AG04449 (cell line): Measurements from ENCODE around the gene SEC14L1.

ENCODE experiments used
- CTCF ChIA-PET: fragments of 350-600 bp; formaldehyde crosslinking; extraction: SDS; loops from one replicate; lab custom pipeline; 2021; ENCODE audit warnings: antibody characterized with exemption; lab: Yijun Ruan, JAX
- POLR2A ChIA-PET: fragments of 400-600, 350-600 bp; formaldehyde crosslinking; extraction: SDS; loops from one replicate; lab custom pipeline; 2020; ENCODE audit warnings: antibody characterized with exemption, inconsistent platforms; lab: Yijun Ruan, JAX
- DNase-seq: peaks from one replicate; pipeline ENCODE4 v3.0.0-alpha.2; 2010; ENCODE audit warnings: low read depth, low spot score
- H3K4me3 ChIP-seq: 2 replicates; pipeline ENCODE4 v1.5.1; 2011; ENCODE audit warnings: low read depth, mild to moderate bottlenecking, control low read depth, low read length
- TF ChIP-seq, protein P1 (sequence below): IDR thresholded peaks from one replicate; pipeline ENCODE4 v1.5.1; 2011; ENCODE audit warnings: mild to moderate bottlenecking, moderate library complexity, low read length, control low read depth, inconsistent platforms; ENCODE audit not compliant: insufficient read depth; ENCODE audit errors: missing control alignments

Gene SEC14L1

DNA sequence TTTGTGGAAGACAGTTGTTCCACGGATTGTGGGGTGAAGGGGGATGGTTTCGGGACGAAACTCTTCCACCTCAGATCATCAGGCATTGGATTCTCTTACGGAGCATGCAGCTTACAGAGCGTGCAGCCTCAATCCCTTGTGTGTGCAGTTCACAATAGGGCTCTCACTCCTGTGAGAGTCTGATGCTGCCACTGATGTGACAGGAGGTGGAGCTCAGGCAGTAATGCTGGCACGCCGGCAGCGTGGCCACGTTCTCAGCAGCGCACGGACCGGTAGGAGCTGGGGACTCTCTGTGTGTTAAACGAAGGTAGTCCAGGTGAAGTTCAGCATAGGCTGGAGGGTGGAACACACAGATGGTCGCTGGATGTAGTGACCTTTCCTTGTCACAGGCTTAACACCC lies 37.8 kb downstream of the SEC14L1 start:
- no peak overlapping the region for H3K4me3 ChIP-seq
- TF ChIP-seq, protein P1, sequence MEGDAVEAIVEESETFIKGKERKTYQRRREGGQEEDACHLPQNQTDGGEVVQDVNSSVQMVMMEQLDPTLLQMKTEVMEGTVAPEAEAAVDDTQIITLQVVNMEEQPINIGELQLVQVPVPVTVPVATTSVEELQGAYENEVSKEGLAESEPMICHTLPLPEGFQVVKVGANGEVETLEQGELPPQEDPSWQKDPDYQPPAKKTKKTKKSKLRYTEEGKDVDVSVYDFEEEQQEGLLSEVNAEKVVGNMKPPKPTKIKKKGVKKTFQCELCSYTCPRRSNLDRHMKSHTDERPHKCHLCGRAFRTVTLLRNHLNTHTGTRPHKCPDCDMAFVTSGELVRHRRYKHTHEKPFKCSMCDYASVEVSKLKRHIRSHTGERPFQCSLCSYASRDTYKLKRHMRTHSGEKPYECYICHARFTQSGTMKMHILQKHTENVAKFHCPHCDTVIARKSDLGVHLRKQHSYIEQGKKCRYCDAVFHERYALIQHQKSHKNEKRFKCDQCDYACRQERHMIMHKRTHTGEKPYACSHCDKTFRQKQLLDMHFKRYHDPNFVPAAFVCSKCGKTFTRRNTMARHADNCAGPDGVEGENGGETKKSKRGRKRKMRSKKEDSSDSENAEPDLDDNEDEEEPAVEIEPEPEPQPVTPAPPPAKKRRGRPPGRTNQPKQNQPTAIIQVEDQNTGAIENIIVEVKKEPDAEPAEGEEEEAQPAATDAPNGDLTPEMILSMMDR, result no peak
- CTCF ChIA-PET, result interaction anchor here (1.0 to 1.3 kb wide), 3 partner anchors 10 to 90 kb away, joined by 3 to 7 read pairs (median 4); no protein-coding TSS in a partner anchor
- POLR2A ChIA-PET, result no interaction called here
- DNase-seq, result no peak

DNA sequence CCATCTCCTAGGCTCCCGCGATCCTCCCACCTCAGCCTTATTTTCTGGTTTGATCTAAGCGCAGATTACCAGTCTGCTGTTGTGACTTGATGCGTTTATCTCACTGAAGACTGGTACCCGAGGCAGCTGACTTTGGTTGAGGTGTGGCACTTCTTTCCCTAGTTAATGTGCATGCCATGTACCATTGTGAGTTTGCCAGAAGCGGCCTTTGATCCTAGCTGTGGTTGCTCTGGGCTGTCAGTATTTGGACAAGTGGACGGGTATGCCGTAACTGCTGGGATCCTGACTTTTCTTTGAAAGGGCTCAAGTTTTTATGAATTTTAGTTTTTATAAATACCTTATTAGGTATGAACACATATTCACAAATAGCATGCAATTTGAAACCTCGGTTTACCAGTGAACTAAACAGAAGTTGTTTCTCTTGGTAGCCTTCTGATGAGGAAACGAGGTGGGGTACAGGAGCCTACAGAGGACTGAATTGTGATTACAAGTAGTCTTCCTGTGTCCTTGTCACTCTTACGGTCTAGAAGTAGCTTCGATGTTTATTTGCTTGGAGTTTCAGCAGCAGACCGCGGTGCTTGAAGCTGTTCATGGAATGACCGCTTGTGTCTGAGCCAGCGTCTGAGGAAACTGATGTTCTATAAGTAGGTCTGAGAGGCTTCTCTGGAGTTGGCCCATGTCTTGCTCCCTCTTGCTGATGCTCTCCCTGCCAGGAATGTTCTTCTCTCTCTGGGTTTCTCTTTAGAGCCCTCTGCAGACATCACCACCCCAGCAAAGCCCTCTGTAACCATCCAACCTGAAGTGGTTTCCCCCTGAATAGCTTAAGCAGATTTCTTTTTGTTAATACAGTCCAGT lies 40.0 kb downstream of the SEC14L1 start:
- ChIA-PET POLR2A (no interaction called here), CTCF (interaction anchor here (1.0 to 2.0 kb wide), 4 partner anchors 11 to 92 kb away, joined by 3 to 8 read pairs (median 3); no protein-coding TSS in a partner anchor)
- no peak for DNase-seq
- TF ChIP-seq, protein P1, result no peak
- H3K4me3 ChIP-seq, result no peak overlapping the region

DNA sequence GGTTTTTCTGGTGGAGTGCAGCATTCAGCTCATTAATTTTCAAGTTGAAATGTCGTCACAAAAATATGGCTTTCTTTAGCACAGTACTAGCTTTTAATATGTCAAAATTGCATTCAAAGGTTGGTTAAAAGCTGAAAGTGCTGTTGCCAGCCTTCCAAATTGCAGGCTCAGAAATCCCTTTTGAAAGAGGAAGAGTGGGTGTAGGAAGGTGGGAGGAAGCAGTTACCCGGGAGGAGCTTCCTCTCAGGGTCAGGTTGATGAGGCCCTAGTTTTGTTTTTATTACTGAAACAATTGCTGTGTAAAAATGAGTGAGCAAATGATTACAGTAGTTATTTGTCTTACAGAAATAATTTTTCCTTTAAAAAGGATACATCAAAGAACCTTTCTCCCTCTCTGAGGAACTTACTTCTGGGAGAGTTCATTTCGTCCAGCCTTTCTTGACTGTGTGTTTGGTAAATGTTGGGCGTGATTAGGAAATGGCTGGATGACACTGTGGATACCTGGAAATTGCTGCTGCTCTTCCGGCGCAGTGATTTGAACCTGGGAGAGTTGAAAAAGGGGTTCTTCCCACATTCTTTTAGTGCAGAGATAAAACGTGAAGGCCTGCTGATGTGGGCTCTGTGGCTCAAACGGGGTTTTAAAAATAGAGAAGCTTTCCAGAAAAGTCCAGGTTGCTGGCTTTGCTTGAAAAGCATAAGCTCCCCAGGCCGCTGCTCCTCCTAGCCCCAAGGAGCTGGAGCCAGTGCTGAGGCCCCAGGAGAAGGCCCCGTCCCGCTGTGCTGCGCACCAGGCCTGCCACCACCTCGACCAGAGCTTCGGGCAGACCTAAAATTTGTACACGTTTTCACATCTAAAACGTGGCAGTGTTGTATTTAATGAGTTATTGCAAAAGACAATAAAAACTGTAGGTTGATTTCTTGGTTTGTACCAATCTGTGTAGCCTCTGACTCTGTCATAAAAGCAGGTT lies 41.7 kb downstream of the SEC14L1 start:
- no peak for DNase-seq
- CTCF ChIA-PET, result interaction anchor here (0.7 to 2.0 kb wide), 5 partner anchors 13 to 94 kb away, joined by 3 to 8 read pairs (median 3); no protein-coding TSS in a partner anchor
- POLR2A ChIA-PET, result no interaction called here

DNA sequence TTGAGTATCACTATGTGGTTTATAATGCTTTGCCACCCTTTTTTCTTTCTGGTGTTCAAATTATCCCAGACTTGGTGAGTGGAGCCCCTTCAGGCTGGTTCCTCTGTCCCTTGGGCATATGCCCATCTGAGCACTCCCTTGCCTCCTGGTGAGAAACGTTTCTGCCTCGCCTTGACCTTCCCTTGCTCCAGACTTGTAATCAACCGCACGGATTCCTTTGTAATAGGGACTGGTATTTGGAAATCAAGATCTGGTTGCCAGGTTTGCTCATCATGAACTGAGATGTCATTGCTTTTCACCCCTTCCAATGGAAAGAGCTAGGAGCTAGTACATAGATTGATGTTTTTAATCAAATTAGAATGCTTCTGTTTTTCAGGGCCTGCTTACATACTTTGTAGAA lies 43.7 kb downstream of the SEC14L1 start:
- DNase-seq, result no peak
- TF ChIP-seq, protein P1, result no peak
- ChIA-PET POLR2A (no interaction called here), CTCF (interaction anchor here (0.9 to 2.1 kb wide), 4 partner anchors 12 to 98 kb away, joined by 3 to 8 read pairs (median 4); no protein-coding TSS in a partner anchor)
- H3K4me3 ChIP-seq, result no peak overlapping the region

More for the DNA sequence above, 41.7 kb downstream of the SEC14L1 start:
- TF ChIP-seq, protein P1, result no peak
- no peak overlapping the region for H3K4me3 ChIP-seq

DNA sequence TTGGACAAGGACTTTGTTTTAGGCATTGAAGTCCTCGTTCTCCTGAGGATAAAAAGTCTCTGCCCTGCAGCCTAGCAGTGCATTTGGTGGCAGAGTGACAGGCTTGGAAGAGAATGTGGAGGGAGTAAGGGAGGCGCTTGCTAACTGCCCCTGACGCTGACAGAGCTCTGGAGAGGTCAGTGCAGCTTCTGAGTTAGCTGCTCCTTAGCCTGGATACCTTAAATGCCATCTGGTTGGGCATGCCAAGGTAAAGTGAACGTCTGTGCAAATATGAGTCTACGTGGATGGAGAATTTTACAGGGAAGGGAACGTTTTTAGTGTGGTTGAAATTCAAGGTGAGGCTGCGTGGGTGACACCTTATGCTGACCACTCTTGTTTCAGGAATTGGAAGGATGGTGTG lies 44.4 kb downstream of the SEC14L1 start:
- DNase-seq, result no peak
- ChIA-PET POLR2A (no interaction called here), CTCF (interaction anchor here (0.6 to 2.1 kb wide), 3 partner anchors 23 to 99 kb away, joined by 3 to 8 read pairs (median 3); no protein-coding TSS in a partner anchor)
- TF ChIP-seq, protein P1, result no peak
- no peak overlapping the region for H3K4me3 ChIP-seq
